Heart left ventricle (tissue), 13 donors: ENCODE results near the gene ATG16L2.

Experiments
- CTCF ChIP-seq, 12 donors: fragments of 200-600 bp; sonication (generic) in 4 of 12; IDR thresholded peaks; one replicate each; pipeline versions ENCODE4 v1.5.0 to v1.8.0; 2018 to 2022; ENCODE audit warnings: antibody characterized with exemption in 12 of 12, mild to moderate bottlenecking in 5 of 12
- POLR2A ChIP-seq, 2 donors: fragments of 450-650 bp; IDR thresholded peaks; one replicate each; pipeline ENCODE4 v1.6.1; 2017; ENCODE audit warnings: antibody characterized with exemption in 2 of 2, mild to moderate bottlenecking in 2 of 2, moderate library complexity in 2 of 2
- donor health status: ischemic (EF 13 %, LVEDD 7.1; RV severe dilation, severe dysfunction).
- donor health status: DM: no; HTN: yes; CAD: no.
- donor health status: DM: no; HTN: no; CAD: no.
- donor health status: ischemic (EF 25% LVEDD 6.9; RV normal size, moderate dysfunction).
- donor health status: ischemic (EF 25% LVEDD 5.7; RV mildly dilated, moderate dysfunction).
- donor health status: ischemic (EF 35%, LVEDD 5.7; RV mildly dilated, moderate dysfunction).
- donor health status: nonischemic (EF 11% LVEDD 7.7; RV severe dilation, severe dysfunction).
- donor health status: DM: yes; HTN: yes; CAD: no.
- donor health status: PGD.
- donor health status: ischemic (EF 29% LVEDD 5.4; RV normal size, mild dysfunction).
- donor health status: nonischemic (EF 23%, LVEDD 6.1; RV moderate dilation, normal function).

- TF ChIP-seq CTCF (IDR thresholded peaks at IDR 0.05) (no peak), POLR2A (IDR thresholded peaks at IDR 0.05) (no peak)
Measured at GRCh38 chr11:72812604-72812966, 1.6 kb upstream of the ATG16L2 start.
